Embryonic facial prominence (tissue), 1 donor: ENCODE results near the gene PERM1.

Source experiments
- DNase-seq: peaks from one replicate; pipeline ENCODE4 v3.0.0-alpha.2; 2016; ENCODE audit errors: extremely low spot score

The PERM1 gene

GRCh38 chr1:964691-965525 is 17.0 kb downstream of the PERM1 start:
- no peak for DNase-seq

DNA sequence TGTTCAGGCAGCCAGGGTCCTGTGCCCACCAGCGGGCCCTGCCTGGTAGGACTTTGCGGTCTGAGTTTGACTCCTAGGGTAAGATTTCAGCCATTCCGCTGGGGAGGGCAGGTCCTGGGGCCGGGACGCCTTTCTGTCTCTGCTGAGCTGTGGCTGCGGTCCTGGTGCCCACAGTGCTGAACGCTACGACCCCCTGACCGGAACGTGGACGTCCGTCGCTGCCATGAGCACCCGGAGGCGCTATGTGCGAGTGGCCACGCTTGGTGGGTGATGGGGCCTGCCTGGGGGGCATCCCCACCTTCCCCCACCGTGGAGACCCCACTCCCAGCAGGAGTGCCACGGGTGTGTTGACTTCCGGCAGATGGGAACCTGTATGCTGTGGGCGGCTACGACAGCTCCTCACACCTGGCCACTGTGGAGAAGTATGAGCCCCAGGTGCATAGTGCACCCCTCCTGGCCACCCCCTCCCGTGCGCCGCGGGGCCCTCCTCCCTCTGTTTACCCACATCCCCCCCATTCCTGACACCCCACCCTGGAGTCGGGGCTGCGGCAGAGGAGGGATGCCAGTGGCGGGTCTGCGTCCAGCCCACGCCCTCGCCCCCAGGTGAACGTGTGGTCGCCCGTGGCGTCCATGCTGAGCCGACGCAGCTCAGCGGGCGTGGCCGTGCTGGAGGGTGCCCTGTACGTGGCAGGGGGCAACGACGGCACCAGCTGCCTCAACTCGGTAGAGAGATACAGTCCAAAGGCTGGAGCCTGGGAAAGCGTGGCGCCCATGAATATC is 18.0 kb downstream of the PERM1 start:
- DNase-seq, result no peak

DNA sequence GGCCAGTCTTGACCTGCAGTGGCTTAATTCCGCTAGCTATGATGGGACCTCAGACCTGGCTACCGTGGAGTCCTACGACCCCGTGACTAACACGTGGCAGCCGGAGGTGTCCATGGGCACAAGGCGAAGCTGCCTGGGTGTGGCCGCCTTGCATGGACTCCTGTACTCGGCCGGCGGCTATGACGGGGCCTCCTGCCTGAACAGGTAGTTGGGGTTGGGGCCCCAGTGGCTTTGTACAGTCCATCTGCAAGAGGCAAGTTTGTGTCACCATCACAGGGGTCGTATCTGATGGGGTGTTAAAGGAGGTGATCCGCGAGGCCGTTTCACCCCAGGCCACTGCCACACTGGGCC is 18.6 kb downstream of the PERM1 start:
- no peak for DNase-seq

GRCh38 chr1:962381-963300 is 19.3 kb downstream of the PERM1 start:
- no peak for DNase-seq

DNA sequence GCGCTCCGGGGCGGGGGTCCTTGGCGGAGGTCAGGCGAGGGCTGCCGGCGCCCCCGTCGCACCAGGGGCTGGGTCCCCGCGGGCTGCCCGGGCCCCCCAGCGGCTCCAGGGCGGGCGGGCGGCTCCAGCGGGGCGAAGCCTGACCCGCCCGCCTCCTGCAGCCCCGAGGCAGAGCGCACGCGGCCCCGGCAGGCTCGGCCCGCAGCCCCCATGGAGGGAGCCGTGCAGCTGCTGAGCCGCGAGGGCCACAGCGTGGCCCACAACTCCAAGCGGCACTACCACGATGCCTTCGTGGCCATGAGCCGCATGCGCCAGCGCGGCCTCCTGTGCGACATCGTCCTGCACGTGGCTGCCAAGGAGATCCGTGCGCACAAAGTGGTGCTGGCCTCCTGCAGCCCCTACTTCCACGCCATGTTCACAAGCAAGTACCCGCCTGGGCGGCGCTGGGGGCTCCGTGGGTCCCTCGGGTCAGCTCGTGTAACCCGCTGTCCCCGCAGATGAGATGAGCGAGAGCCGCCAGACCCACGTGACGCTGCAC is 20.7 kb downstream of the PERM1 start:
- no peak for DNase-seq

GRCh38 chr1:960363-961131 is 21.3 kb downstream of the PERM1 start, which contains the start of gene KLHL17:
Gene KLHL17 (plus strand): TSS chr1:960584. CDS start chr1:960694, 110 bp downstream.
- no peak for DNase-seq

GRCh38 chr1:959731-960362 is 22.0 kb downstream of the PERM1 start:
- DNase-seq, result no peak

- DNase-seq, result peak; percentile 76
These were observed 22.8 kb downstream of the PERM1 start, which contains the start of gene NOC2L for GRCh38 chr1:958823-959730. Gene NOC2L (minus strand): TSS chr1:959256. CDS start chr1:959240, 16 bp downstream.

GRCh38 chr1:956636-957035 is 25.3 kb downstream of the PERM1 start:
- DNase-seq, result no peak

DNA sequence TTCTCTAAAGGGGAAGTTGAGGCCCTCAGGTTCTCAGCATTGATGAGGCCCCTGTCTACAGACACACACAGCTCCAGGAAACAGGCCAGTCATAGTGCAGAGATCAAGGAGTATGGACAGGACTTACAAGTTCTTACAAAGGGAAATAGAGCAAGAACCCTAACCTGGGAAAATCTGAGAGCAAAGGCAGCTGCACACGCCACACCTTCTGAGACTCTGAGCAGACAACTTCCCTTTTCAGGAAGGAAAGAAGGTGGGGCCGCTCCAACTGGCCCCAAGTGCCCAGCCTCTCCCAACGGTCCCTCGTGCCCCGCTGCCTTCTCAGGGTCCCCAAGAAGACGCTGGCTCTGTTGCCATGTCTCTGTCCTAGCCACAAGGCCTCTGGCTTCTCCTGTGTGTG is 26.4 kb downstream of the PERM1 start:
- no peak for DNase-seq

GRCh38 chr1:954927-955326 is 27.0 kb downstream of the PERM1 start:
- DNase-seq, result no peak

- DNase-seq, result no peak
These were observed 28.2 kb downstream of the PERM1 start for GRCh38 chr1:953524-954320.

GRCh38 chr1:952603-953002 is 29.3 kb downstream of the PERM1 start:
- DNase-seq, result no peak

DNA sequence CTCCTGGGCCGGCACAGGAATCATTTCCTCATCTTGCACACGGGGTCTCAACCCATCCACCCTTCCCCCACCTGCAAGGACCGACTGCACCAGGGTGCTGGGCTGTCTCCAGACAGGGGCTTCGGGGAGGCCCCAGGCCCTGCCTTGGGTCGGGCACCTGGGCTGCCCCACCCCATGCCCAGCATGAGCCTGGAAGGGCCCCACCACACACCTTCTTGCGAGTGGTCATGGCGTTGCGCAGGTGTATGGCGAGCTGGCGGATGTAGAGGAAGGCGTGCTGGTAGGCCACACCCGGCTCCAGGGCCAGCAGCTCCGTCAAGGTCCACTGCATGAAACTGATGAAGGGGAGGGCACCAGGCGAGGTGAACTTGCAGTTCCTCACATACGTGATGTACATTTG is 29.7 kb downstream of the PERM1 start:
- no peak for DNase-seq

- DNase-seq, result no peak
These were observed 30.5 kb downstream of the PERM1 start for GRCh38 chr1:951364-951763.

DNA sequence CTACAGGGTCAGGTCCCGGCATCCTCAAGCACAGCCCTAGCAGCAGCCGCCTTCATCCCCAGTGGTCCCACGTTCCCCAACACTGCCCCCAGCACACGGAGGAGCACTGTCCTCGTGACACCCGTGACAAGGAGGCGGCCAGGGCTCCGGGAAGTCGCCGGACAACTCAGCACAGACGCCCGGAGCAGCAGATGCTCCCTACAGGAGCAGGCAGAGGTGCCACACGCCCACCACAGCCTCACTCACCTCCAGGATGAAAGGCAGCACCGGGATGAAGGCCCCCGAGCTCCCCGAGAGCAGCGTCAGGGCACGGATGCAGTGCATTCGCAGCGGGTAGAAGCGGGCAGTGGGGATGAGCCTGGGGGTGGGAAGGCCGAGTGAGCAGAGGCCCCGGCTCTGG is 31.0 kb downstream of the PERM1 start:
- DNase-seq, result no peak

DNA sequence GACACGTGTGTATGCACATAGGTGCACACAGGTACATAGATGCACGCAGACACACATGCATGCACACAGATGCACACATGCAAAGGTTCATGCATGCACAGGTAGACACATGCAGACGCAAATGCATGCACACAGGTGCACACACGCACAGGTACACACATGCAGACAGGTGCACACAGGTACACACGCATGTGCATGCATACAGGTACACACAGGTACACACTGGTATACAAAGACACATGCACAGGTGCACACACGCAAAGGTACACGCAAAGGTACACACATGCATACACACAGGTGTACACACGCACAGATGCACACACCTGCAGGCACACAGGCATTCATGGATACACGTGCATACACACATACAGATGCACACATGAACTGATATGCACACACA is 31.6 kb downstream of the PERM1 start:
- no peak for DNase-seq

GRCh38 chr1:947958-948357 is 33.9 kb downstream of the PERM1 start:
- DNase-seq, result no peak
